SK-N-MC (cell line): ENCODE measurements around the gene NHSL2.

ENCODE experiments used
- DNase-seq: peaks from one replicate; pipeline ENCODE4 v3.0.0-alpha.2; 2011; ENCODE audit warnings: low read depth, low spot score
- H3K27ac ChIP-seq: fragments of 200-600 bp; sonication (generic); 2 replicates; pipeline ENCODE4 v1.5.1; 2016; ENCODE audit warnings: mixed run types
- H3K36me3 ChIP-seq: fragments of 200-600 bp; sonication (generic); 2 replicates; pipeline ENCODE4 v1.6.1; 2017; ENCODE audit warnings: antibody characterized with exemption, low read length, mixed read lengths; ENCODE audit not compliant: insufficient read depth
- H3K4me3 ChIP-seq: fragments of 200-600 bp; sonication (generic); 2 replicates; pipeline ENCODE4 v1.5.1; 2016
- H3K9ac ChIP-seq: fragments of 200-600 bp; sonication (generic); 2 replicates; pipeline ENCODE4 v1.8.0; 2017; ENCODE audit warnings: mixed run types, mixed read lengths; ENCODE audit not compliant: insufficient read length
- H3K9me3 ChIP-seq: fragments of 200-600 bp; sonication (generic); 2 replicates; pipeline ENCODE4 v1.6.1; 2017; ENCODE audit warnings: low read depth, mild to moderate bottlenecking, antibody characterized with exemption, low read length, moderate library complexity, mixed read lengths
- EZH2 ChIP-seq: fragments of 200-600 bp; sonication (generic); IDR thresholded peaks from one replicate; pipeline ENCODE4 v1.6.1; 2017; ENCODE audit warnings: antibody characterized with exemption
- FOXP2 ChIP-seq: optimal IDR thresholded peaks from 2 replicates; pipeline ENCODE3; 2011; ENCODE audit warnings: mild to moderate bottlenecking, moderate library complexity; ENCODE audit not compliant: insufficient read depth; ENCODE audit errors: extremely low read length, control extremely low read depth
- POLR2AphosphoS5 ChIP-seq: IDR thresholded peaks from 2 replicates; pipeline ENCODE4 v1.6.1; 2012; ENCODE audit warnings: mild to moderate bottlenecking, low read depth, low read length, borderline replicate concordance

NHSL2 gene

GRCh38 chrX:72120837-72121236, 210.2 kb downstream of the NHSL2 start:
- no peaks in the 10 kb centered on the region for H3K9me3 ChIP-seq
- DNase-seq = no peak
- no peaks in the 10 kb centered on the region for H3K36me3 ChIP-seq
- no peak overlapping the region for H3K27ac ChIP-seq
- no peak for TF ChIP-seq POLR2AphosphoS5
- TF ChIP-seq EZH2 = no peak
- no peak for TF ChIP-seq FOXP2
- no peak overlapping the region for H3K9ac ChIP-seq
- no peak overlapping the region for H3K4me3 ChIP-seq

GRCh38 chrX:72121383-72121782, 210.7 kb downstream of the NHSL2 start:
- Histone ChIP-seq H3K9me3 (no peaks in the 10 kb centered on the region), H3K9ac (no peak overlapping the region), H3K27ac (no peak overlapping the region), H3K36me3 (no peaks in the 10 kb centered on the region), H3K4me3 (no peak overlapping the region)
- DNase-seq = no peak
- TF ChIP-seq EZH2 = no peak
- TF ChIP-seq POLR2AphosphoS5 = no peak
- no peak for TF ChIP-seq FOXP2

GRCh38 chrX:72122621-72123337, 212.1 kb downstream of the NHSL2 start:
- H3K27ac ChIP-seq = no peak overlapping the region
- no peak overlapping the region for H3K4me3 ChIP-seq
- no peaks in the 10 kb centered on the region for H3K36me3 ChIP-seq
- TF ChIP-seq EZH2 (no peak), POLR2AphosphoS5 (no peak), FOXP2 (no peak)
- no peak overlapping the region for H3K9ac ChIP-seq
- H3K9me3 ChIP-seq = no peaks in the 10 kb centered on the region
- DNase-seq = no peak

- TF ChIP-seq FOXP2 (no peak), EZH2 (no peak), POLR2AphosphoS5 (no peak)
- no peaks in the 10 kb centered on the region for H3K9me3 ChIP-seq
- no peak overlapping the region for H3K9ac ChIP-seq
- no peak for DNase-seq
- H3K4me3 ChIP-seq = no peak overlapping the region
- no peak overlapping the region for H3K27ac ChIP-seq
- no peaks in the 10 kb centered on the region for H3K36me3 ChIP-seq
Observed at GRCh38 chrX:72123471-72124185, 213.0 kb downstream of the NHSL2 start.

GRCh38 chrX:72124540-72125201, 214.0 kb downstream of the NHSL2 start:
- no peak overlapping the region for H3K27ac ChIP-seq
- no peak for TF ChIP-seq FOXP2
- no peak for TF ChIP-seq POLR2AphosphoS5
- no peak for TF ChIP-seq EZH2
- H3K9ac ChIP-seq = no peak overlapping the region
- no peak overlapping the region for H3K4me3 ChIP-seq
- DNase-seq = no peak
- no peaks in the 10 kb centered on the region for H3K36me3 ChIP-seq
- no peaks in the 10 kb centered on the region for H3K9me3 ChIP-seq

GRCh38 chrX:72125331-72126047, 214.8 kb downstream of the NHSL2 start:
- H3K9ac ChIP-seq = no peak overlapping the region
- TF ChIP-seq POLR2AphosphoS5 = no peak
- TF ChIP-seq FOXP2 = no peak
- TF ChIP-seq EZH2 = no peak
- DNase-seq = no peak

GRCh38 chrX:72126048-72126415, 215.4 kb downstream of the NHSL2 start:
- Histone ChIP-seq H3K4me3 (no peak overlapping the region), H3K27ac (no peak overlapping the region), H3K9ac (no peak overlapping the region), H3K9me3 (no peaks in the 10 kb centered on the region), H3K36me3 (no peaks in the 10 kb centered on the region)
- DNase-seq = no peak
- TF ChIP-seq FOXP2 = no peak
- no peak for TF ChIP-seq POLR2AphosphoS5
- TF ChIP-seq EZH2 = no peak

More at GRCh38 chrX:72125331-72126047, 214.8 kb downstream of the NHSL2 start:
- no peaks in the 10 kb centered on the region for H3K36me3 ChIP-seq
- no peak overlapping the region for H3K4me3 ChIP-seq
- H3K27ac ChIP-seq = no peak overlapping the region
- H3K9me3 ChIP-seq = no peaks in the 10 kb centered on the region

- DNase-seq = peak; percentile 37
- no peak overlapping the region for H3K4me3 ChIP-seq
- no peak overlapping the region for H3K9ac ChIP-seq
- H3K9me3 ChIP-seq = no peaks in the 10 kb centered on the region
- H3K27ac ChIP-seq = no peak overlapping the region
- no peaks in the 10 kb centered on the region for H3K36me3 ChIP-seq
- TF ChIP-seq FOXP2 (no peak), POLR2AphosphoS5 (no peak), EZH2 (no peak)
Observed at GRCh38 chrX:72126539-72127140, 216.0 kb downstream of the NHSL2 start.
